Kidney capillary endothelial cell (primary cell): ENCODE results near the gene ZBTB24.
"Not testable (repeated sequence)": the region's sequence is repeated elsewhere in the genome, so short reads cannot be mapped to it uniquely, and the experiment has no call there.

Source experiments
- DNase-seq: peaks from one replicate; pipeline ENCODE4 v3.0.0-alpha.2; 2018; ENCODE audit warnings: low spot score

ZBTB24 gene

DNA sequence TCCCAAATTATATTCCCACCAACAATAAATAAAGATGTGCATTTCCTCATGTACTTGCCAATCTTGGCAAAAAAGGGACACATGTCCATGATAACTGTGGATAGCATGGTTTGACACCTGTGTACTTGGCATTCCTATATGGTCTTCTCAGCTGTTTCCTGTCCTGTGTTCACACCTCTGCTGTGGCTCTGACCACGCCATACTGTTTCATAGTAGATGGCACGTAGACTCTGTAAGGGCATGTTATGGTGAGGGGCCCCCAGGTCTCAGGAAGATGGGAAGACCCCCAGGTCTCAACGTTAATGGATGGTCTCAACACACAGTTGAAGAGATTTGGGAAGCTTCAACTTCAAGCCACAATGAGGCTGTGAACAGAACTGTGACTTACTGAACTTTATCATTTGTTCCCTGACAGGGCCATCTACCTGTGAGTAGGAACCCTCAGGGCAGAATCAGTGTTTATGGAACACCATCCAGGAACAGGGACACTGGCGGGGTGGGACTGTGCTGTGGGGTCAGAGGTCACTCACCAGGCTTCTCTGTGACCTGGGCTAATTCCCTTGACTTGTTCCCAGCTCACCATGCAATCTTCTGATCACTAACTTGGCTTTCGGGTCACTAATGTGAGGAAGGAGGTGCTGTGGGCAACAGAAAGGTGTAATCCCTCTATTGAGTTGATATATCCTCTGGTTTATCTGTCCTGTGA, 11.8 kb downstream of the ZBTB24 start:
- DNase-seq, result no peak

DNA sequence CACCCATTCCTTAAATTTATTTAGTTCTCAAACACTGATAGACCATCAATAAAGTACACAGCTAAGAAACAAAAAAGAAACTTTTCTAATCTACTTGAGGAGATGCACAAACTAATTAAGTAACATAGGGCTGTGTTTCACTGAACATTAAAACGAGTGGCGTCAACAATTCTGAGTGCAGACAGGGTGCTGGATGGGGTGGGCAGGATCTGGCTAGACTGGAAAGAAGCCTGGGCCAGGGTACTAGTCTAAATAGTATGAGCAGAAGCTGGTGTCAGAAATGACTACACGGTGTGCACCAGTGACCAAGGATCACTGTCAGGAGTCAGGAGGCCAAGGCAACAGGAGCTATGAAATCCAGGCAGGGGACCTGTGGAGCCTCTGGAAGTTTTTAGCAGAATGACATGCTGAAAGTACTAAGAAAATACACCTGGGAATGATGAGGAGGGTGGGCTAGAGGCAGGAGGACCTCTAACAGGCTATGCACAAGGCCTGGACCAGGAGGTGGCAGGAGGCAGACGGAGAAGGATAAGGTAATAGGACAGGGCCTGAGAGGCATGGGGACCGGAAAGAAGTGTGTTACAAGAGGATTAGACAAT, 13.3 kb downstream of the ZBTB24 start:
- DNase-seq, result no peak

DNA sequence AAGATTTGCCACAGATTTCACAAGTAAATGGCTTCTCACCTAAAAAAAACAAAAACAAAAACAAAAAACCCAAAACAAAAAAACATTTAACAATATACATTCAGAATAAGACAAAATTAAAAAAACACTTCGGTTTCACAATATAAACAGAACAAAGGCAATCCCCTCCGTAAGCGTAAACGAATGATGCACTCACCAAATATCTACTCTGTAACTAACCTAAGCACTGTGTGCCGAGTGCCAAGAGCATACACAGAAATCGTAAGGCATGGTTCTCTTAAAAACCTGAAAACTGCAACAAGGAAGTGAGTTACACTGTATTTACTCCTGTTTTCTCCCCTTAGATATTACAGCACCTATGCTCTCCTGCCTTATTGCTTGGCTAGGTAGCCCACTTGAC, 15.3 kb downstream of the ZBTB24 start:
- DNase-seq, result no peak

DNA sequence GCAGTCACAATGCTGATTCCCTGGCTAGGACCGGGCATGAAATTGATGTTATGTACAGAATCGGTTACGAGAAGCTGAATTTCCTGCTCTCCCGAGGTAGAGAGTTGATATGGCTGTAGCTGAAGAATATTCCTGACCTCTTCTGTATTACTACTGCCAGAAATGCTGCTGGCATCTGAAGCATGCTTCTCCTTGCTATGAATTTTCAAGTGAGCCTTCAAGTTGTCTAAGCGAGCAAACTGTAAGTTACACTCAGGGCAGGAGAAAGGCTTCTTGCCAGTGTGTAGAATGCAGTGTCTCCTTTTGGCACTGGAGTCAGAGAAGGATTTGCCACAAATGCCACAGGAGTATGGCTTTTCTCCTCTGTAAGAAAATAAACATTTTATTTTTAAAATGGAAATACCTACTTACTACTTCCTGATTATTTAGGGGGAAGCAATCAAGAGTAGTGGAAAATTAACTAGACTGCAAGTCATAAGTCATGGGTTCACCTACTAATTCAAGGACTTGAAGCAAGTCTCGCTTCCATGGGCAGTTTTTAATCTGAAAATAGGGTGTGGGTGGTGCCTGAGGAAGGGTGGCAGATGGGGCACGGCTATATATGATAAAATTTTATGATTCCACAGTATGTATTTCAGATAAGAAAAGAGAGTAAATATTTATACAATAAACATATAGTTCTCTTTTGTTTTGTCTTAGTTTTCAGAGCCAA, 16.7 kb downstream of the ZBTB24 start:
- no peak for DNase-seq

DNA sequence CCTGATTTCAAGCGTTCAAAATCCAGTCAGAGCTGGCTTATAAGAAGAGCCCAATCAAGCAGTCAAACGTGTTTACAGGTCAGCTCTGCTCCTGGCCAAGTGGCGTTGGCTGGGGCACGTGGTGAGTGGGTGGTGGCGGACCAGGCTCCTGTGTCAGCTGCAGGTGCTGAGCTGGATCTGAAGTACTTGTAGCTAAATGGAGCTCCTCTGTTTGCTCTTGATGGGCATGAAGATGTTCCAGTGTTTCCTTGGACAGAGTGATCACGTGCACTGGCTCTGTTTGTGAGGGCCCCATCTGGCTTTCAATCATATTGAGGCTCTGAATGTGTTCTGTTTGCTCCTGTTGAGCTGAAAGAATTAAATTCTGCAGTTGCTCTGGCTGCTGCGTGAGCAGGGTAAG, 17.2 kb downstream of the ZBTB24 start:
- no peak for DNase-seq

DNA sequence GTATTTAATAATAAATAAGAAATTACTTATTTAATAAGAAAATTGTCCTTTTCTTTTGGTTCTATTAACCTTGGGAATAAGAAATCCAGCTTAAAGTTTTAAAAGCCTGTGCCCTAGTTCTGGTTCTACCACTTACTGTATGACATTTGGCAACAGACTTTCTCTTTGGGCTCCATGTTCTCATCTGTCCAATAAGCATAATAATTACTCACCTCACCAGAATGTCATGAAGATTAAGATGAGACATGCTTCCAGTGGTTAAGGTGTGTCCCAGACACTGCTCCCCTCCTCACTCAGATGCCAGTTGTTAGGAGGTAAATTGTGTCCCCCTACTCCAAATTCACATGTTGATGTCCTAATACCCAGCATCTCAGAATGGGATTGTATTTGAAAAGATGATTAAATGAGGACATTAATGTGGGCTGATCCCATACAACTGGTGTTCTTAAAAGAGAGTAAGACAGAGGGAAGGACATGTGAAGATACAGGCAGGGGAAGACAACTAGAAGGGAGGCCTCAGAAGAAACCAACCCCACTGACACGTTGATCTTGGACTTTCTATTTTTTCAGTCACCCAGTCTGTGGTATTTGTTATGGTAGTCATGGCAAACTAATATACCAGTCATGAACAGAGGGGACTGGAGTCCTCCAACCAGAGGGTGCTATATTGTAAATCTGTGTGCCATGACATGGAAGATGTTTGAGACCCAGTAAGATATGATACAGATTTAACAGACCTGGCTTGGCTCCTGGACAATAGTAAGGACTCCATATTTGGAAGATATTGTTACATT, 21.1 kb downstream of the ZBTB24 start:
- no peak for DNase-seq

DNA sequence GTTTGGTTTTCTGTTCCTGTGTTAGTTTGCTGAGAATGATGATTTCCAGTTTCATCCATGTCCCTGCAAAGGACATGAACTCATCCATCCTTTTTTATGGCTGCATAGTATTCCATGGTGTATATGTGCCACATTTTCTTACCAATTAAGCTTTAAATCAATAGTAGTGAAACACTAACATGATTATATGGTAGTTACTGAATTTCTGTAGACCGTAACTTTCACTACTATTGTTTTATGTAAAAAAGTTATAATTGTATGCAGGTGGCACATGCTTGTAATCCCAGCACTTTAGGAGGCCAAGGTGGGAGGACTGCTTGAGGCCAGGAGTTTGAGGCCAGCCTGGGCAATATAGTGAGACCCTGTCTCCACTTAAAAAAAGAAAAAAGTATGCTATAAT, 21.8 kb downstream of the ZBTB24 start:
- DNase-seq, result not testable (repeated sequence)

DNA sequence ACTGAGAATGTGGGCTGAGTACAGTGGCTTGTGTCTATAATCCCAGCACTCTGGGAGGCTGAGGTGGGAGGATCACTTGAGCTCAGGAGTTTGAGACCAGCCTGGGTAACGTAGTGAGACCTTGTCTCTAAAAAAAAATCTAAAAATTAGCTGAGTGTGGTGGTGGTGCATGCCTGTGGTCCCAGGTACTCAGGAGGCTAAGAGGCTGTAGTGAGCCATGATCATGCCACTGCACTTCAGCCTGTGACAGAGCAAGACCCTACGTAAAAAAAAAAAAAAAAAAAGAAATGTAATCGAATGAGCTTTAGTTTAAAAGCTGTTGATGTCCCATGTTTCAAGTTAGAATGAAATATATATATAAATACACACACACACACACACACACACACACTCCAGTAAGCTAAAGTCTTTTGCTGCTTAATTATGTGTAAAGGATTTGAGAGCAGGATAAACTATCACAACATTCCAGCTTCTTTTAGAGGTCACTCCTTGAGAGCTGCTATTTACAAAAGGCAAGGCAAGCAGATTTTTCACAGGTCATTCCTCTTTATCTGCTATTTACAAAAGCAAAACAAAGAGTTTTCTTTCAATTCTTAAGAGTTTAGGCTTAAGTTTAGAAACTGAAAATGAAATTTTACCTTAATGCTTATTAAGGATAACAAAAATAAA, 22.7 kb downstream of the ZBTB24 start:
- DNase-seq, result no peak

DNA sequence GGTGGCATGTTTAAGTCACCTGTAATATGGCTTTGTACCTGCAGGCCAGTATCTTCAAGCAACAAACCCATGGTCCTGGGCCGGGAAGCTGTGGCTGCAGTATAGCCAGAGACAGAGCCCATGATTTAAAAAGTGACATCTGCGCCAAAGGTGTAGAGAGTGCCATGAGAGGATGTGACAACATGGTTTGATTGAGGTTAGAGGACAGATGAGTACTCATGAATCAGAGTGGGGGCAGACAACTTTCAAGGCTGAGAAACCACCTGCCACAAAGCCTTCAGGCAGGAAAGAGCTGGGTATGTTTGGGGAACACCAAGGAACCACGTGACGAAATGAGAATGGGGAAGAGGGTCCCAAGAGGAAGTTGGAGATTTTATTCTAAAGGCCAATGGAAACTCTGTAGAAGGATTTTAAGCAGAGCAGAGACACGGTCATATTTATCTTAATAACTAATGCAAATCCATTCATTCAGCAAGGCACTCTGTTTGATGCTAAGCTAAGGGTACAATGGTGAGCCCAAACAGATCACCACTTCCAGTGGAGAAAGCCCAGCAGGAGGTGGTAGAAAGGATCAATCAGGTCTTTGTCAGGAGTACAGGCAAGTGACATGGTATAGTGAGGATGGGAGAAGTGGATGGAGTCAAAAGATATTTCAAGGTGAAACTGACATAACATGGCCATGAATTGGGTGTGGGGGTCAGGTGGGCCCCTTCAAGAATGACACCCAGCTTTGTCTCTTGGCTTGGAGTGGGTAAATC, 24.1 kb downstream of the ZBTB24 start:
- DNase-seq, result no peak

DNA sequence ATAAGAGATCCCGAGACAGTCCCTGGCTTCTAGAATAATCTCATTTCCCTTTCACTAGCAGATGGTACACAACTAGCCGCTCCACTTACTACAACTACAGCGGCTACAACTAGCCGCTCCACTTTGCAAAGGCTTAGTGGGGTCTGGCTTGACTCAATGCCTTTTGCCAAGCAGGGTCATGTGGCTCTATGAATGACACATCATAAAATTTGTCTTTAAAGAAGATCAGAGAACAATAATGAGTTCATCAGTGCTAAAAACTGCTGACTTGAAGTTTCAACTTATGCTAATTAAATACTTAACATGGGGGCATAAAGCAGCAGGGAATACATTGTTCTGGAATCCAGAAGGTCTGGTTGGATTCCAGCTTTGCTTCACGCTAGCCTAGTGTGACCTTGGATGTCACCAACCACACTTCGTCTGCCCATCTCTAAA, 25.4 kb downstream of the ZBTB24 start:
- no peak for DNase-seq

DNA sequence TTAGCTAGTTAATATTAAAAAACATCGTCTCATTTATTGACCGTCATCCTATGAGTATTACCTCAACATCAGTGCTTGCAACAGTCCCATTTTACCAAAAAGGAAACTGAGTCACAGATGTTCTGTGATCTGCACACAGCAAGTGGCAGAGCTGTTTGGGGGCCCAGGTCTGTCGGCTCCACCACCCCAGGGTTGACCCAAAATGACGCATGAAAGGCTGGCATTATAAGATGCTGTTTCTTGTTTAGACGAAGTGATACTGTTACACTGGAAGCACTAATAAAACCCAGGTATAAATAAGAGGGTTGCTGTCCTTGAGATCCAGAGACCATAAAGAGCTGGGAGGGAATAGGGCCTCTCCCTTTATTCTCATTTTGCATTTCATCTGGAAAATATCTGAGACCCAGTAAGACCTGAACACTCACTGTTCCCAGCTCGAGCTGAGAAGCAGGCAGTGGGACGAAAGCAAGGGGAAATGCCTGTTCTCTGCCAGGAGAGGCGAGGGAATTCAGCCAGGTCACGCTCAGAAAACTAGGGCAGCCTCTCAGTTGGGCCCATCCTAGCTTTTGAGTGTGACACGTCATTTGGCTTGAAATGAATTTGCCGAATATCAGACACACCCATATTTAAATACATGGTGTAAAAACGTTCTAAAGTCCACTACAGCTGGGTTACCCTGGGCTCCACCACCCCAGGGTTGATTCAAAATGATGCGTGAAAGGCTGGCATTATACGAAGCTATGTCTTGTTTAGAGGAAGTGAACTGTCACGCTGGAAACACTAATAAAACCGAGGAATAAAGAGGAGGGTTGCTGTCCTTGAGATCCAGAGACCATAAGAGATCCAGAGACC, 26.1 kb downstream of the ZBTB24 start:
- no peak for DNase-seq

DNA sequence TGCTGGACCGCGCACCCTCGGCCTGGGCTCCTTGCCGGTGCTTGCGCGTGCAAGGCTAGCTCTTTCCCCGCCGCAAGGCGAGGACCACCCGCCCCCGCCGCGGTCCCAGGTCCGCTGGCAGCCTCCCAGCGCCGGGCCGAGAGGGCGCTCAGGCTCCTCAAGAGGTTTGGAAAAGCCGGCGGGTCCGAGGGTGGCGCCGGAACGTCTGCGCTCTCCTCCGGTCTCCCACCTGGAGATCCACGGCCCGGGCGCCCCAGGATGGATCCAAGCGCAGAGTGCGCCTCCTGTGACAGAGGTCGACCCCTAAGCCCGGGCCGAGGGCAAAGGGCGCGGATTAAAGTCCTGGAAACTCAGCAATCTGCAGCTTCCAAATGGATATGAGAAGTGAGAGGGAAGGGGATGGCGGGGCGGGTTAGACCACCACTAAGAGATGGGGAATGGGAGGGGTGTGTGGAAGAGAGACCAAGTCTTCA, 26.9 kb downstream of the ZBTB24 start:
- no peak for DNase-seq

DNA sequence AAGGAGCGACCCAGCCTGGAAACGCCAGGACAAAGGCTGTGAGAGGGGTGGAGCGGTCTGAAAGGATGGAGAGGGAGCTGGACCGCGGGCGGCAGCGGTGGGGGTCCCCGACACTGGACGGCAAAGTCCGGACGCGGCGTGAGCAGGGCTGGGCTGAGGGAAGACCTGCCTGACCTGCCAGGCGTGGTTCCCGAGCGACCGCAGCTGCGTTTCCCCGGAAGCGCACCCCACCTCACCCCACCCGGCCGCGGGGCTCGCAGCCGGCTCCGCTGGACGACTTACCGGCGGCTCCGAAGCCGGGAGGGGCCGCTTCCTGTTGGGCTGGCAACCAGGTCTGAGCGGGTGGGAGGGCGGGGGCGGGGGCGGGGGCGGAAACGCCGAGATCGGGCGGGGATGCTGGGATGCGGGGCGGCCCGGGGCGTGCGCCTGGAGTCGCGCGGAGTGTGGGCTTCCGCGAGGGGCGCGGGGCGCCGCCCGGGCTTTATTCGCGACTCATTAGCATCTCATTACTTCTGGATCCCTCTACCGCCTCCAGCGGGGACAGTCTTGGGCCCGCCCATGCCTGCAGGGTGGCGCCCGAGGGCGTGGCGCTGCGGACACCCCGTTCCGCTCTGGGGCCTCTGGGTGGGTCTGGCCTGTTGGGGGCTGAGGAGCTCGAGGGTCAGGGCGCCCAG, 27.4 kb downstream of the ZBTB24 start, which contains the start of gene MICAL1:
TSS of gene MICAL1 (minus strand) at position 336 of the 674 bp plus-strand sequence. CDS start 1,576 bp downstream, outside the sequence.
- peak; percentile 39 for DNase-seq

DNA sequence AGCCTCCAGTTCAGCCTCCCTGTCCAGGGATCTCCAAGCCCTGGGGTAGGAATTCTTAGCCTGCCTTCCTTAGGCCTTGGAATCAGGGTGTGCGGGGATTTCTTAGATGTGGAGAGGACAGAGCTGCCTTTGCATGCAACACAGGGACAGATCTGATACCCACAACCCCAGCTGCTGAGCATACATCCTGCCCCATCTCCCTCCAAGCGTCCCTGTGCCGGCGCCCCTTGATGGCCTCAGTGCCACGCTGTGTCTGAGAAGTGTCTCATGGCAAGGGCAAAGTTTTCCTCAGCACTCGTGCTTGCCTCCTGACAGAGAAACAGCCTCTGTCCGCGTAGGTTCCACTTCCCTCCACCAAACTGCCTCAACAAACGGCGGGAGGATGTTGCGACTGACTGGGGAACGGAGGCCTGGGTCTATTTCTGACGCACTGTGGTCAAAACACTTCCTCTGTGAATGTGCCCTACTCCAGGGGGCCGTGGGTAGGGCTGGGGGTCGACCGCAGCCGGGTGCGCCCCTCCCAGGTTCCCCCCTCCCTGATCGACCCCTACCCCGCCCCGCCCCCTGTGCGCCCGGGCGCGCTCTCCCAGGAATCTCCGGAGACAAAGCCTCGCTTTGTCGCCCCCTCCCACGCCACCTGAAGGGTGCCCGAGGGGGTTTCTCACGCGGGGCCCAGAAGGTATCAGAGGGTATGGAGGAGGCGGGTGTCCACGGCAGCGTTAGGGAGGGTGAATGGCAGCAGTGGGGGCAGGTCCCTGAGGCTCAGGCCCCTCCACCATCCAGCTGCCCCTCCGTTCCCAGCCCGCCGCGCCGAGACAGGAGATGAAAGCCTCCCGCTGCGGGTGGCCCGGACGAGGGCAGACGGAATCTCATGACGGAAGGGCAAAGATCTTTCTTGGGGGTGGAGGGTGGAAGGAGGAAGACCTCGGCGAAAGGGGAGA, 28.3 kb downstream of the ZBTB24 start:
- peak; percentile 4 for DNase-seq

DNA sequence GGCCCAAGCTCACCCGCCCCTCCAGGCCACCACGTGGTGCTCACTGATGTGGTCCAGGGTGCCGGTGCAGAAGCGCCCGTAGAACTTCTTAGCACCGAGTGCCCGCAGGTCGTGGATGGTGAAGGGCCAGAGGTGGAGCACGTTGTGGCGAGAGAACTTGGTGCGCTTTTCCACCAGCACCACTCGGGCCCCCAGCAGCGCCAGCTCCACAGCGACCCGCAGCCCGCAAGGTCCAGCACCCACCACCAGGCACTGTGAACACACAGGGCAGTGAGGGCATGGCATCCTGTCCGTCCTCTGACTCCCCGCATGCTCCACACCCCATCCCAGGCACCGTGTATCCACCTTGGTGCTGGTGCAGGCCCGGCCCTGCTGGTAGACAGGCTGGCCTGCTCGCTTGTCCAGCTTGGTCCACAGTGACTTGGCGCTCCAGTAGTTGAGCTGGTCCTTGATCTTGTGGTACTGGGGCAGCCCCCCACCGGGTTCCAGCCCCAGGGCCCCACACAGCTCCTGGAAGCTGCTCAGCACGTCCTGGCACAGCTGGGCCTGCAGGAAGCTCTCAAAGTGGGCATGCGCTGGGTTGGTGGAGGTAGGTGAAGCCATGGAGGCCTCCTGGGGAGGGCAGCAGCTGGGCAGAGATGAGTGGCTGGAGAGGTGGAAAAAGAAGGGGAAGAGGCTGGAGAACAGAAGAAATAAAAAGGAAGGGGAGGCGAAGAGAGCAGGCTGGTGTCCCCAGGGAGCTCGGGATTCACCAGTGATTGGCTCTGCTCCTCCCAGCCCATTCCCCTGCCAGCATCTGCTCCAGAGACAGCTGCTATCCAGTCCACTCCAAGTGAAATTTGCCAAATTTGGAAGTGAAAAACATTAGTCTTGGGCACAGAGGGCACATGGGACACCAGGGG, 29.2 kb downstream of the ZBTB24 start:
- no peak for DNase-seq

DNA sequence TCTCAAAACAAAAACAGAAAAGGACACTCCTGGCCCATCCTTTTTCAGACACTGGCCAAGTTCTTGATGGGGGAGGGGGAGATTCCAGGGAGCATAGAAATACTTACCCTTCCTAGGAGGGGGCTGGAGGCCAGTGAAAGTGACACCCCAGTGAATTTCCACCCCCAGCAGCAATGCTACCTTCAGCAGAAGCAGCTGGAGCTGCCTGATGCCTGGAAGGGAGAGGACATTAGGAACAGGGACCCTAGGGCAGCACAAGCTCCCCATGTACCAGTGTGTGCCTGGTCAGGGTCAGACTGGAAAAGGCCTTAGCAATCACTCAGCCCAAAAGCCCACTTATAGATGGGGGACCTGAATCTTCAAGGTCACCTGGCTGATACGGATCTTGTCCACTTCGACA, 29.9 kb downstream of the ZBTB24 start:
- DNase-seq, result no peak

DNA sequence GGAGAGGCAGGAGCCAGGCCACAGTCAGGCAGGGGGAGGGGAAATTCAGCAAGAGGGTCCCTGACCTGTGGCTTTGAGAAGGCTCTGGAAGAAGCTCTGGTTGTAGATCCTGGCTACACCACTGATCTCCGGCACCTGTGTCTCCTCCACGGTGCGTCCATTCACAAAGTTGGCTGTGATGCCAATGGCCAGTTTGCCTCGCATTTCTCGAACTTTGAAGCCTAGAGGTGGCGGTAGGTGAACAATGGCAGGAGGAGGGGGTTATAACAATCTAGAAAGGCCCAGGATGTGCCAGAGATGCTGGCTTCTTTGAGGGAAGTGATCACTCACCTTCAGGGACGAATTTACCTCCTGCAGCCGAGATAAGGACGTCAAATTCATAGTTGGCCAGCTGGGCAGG, 30.8 kb downstream of the ZBTB24 start:
- DNase-seq, result no peak
